Measurements from ENCODE around the gene GOLGA6L10. TPM values are rescaled to one million over a fixed set of nuclear protein-coding genes. Genes with fewer than 3 reads are reported as not detected.

GOLGA6L10 gene
- total and polyA plus RNA-seq, 2 of the 4 experiments (the other 2 are of a cell fraction) = under 0.01 to 0.79 TPM

- no peak for DNase-seq
- Histone ChIP-seq H3K23ac (ENCODE audit: low read depth, low read length) (no peak overlapping the region), H3K27me3 (ENCODE audit: control insufficient read depth, insufficient read depth, low read length) (peaks cover 20% of the 10 kb centered on the region), H3K18ac (ENCODE audit: low read depth, low read length) (no peak overlapping the region), H3K4ac (ENCODE audit: low read depth, low read length) (no peak overlapping the region), H2AK9ac (replicated peaks; ENCODE audit: low read depth, low read length, poor library complexity) (no peak overlapping the region), H3K27ac (ENCODE audit: insufficient read depth, low read length) (no peak overlapping the region), H2BK20ac (ENCODE audit: low read depth, low read length) (no peak overlapping the region), H2BK120ac (ENCODE audit: low read depth, low read length) (no peak overlapping the region), H4K8ac (ENCODE audit: low read depth in 2 of 2, low read length in 2 of 2) (no peak overlapping the region), H3K56ac (ENCODE audit: extremely low read depth, insufficient read depth, low read length) (no peak overlapping the region), H3K14ac (replicated peaks; ENCODE audit: low read depth, low read length) (no peak overlapping the region), H3K36me3 (ENCODE audit: control insufficient read depth, insufficient read depth, low read length) (no peaks in the 10 kb centered on the region), H3K9me3 (ENCODE audit: control insufficient read depth, insufficient read depth, low read length) (no peaks in the 10 kb centered on the region), H3K4me3 (ENCODE audit: insufficient read depth, low read depth, low read length) (no peak overlapping the region), H3K9me1 (ENCODE audit: insufficient read depth, low read length) (no peaks in the 10 kb centered on the region; the same call in 1 of the 2 replicates), H3K79me1 (ENCODE audit: low read depth in 1 of 2, low read length in 2 of 2) (no peaks in the 10 kb centered on the region), H2AK5ac (ENCODE audit: low read depth, low read length) (no peak overlapping the region), H3K4me2 (ENCODE audit: low read depth, low read length) (no peak overlapping the region), H2BK15ac (ENCODE audit: low read depth, low read length) (no peak overlapping the region), H4K91ac (ENCODE audit: insufficient read depth, low read depth, low read length) (no peak overlapping the region), H3K9ac (ENCODE audit: low read depth, low read length) (no peak overlapping the region), H2BK5ac (ENCODE audit: low read depth, low read length, poor library complexity, severe bottlenecking) (no peak overlapping the region), H2AFZ (replicated peaks; ENCODE audit: low read length, poor library complexity) (peak overlapping the region; percentile 63), H4K20me1 (ENCODE audit: insufficient read depth, low read length) (no peaks in the 10 kb centered on the region), H3K4me1 (ENCODE audit: control insufficient read depth, insufficient read depth, low read length) (no peaks in the 10 kb centered on the region), H4K5ac (ENCODE audit: low read depth, low read length) (no peak overlapping the region)
- dilution Hi-C loops (cut with HindIII; ENCODE audit: low sequenced_read_pairs, unreplicated experiment) = no loop called here
- ChIA-PET CTCF (no interaction called here), POLR2A (ENCODE audit: unreplicated experiment) (no interaction called here)
- in situ Hi-C loops (cut with MboI; ENCODE audit: low sequenced_read_pairs) = no loop called here
- intact Hi-C loops (cut with micrococcal nuclease) = no loop called here
- no peak for ATAC-seq (ENCODE audit: low read depth)
- TF ChIP-seq POLR2A (IDR thresholded peaks at IDR 0.05; ENCODE audit: low read depth, low read length) (no peak), BHLHE40 (IDR thresholded peaks at IDR 0.05; ENCODE audit: low read depth, low read length) (no peak), MAZ (IDR thresholded peaks at IDR 0.05; ENCODE audit: borderline replicate concordance, low read depth, low read length) (no peak), MXI1 (IDR thresholded peaks at IDR 0.05; ENCODE audit: borderline replicate concordance, low read depth, low read length) (no peak)
- BruUV-seq (replicated peaks) = no TSS peak
- WGBS, 2 experiments (ENCODE audit: extremely low coverage in 2 of 2, insufficient read length in 1 of 2) = 92% methylated on average over 1 of the region's 3 CpGs; no CpG with 5 or more reads in 1 of the 2 experiments
Measured at GRCh38 chr15:82301296-82302016, 47.8 kb downstream of the GOLGA6L10 start.
